Hypothalamus (tissue), 51 donors: ENCODE data around the gene H3-3A.

ENCODE experiments used
- DNase-seq, 51 donors: peaks; one replicate each; lab custom pipeline; 2025; lab: John Stamatoyannopoulos, UW

Gene H3-3A

DNA sequence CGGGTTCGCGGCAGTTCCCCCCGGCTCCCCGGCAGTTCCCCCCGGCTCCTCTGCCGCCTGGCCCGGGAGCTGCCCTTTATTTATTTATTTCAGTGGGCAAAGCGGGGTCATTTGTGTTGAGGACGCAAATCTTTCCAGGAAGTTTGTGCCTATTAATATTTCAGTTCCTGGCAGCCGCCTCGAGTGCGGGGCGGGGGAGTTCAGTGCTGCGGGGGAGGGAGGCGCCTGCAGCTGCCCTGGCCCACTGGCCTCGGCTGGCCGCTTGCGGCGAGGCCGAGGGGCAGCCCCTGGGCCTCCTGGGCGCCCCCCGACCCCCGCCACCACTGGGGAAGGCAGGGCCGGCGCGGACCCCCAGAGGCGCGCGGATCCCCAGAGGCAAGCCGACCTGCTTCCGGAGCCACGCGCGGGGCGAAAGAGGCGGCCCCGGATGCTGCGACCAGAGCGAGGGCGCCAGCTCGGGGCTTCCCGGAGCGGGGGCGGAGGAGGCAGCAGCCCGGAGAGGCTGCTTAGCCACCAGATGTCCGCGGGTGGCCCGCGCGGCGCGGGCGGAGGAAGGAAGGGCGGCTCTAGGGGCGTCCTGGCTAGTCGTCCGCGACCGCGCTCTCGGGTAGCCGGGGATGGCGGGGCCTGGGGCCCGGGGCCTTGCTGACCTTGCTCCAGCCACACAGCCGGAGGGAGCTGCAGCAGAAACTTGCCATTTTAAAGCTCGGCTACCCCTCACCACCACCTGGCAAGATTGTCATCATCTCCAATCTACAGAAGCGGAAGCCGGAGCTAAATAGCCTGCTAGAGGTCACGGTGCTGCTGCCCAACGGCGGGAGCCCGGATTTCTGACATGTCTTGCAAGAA is 48.0 kb downstream of the H3-3A start:
- peak in 43 of 51 donors; percentile 15 to 91 (median 66) for DNase-seq

DNA sequence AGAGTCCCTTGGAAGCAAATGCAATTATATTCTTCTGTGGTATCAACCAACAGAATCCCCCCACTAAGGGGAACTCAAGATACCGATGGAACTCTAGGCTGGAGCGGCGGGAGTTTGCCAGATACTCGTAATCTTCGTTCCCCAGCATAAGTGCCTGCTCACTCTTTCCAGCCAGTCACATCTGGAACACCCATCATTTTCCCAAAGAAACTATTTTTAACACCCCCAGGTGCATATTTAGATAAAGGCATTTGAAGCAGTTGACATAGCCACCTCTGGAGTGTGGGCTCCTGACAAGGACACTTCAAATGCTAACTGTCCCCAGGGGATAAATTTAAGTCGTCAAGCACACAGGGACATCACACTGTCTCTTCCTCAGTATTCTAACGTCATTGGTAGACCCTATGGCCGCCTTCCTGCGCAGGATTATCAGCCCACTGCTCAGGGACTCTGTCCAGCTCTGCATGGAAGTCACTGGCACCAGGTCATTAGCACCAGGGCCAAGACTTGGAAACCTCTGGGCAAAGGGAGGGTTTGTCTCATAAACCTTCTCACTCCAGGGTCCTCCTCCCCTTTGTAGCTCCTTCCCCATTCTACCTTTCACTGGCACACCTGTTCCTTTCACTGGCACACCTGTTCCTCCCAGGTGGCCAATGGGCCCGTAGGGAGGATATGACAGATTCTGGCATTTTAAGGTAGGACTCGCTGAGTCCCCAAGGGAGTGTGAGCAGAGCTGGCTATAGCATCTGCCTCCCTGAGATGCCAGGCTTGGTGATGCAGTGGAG is 48.8 kb downstream of the H3-3A start:
- DNase-seq = peak in 1 of 51 donors; percentile 34

GRCh38 chr1:226111883-226112261 is 49.4 kb downstream of the H3-3A start:
- peak in 14 of 51 donors; percentile 6 to 65 (median 32) for DNase-seq

DNA sequence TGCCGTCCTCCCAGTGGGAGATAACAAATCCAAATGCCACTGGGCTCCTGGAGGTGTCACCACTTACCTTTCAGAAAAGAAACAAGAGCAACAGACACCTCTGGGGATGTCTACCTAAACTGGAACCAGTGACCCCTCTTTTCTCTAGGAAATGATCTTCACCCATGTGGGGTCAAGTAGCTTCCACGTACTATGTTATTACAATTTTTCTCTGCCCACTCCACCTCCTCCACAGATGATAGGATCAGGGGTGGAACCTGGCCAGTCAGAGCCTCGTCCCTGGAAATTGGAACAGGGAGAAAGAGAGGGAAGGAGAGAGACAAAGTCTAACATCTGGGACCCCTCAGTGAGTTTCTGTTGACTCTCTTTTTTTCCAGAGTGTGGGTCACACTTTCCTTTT is 50.1 kb downstream of the H3-3A start:
- no peak for DNase-seq

DNA sequence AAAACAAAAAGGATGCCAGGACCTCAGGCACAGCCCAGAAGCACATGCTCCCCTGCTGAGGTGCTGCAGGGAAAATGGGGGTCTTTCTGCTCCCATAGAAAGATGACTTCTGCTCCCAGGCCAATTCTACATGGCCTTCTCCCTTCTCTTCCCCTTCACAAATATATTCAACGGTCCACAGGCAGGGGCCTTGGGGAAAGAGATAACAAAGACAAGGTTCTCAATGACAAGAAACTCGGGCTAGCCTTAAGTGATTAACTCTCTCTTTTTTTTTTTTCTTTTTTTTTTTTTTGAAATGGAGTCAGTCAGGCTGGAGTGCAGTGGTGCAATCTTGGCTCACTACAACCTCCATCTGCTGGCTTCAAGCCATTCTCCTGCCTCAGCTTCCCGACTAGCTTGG is 54.2 kb downstream of the H3-3A start:
- no peak for DNase-seq

DNA sequence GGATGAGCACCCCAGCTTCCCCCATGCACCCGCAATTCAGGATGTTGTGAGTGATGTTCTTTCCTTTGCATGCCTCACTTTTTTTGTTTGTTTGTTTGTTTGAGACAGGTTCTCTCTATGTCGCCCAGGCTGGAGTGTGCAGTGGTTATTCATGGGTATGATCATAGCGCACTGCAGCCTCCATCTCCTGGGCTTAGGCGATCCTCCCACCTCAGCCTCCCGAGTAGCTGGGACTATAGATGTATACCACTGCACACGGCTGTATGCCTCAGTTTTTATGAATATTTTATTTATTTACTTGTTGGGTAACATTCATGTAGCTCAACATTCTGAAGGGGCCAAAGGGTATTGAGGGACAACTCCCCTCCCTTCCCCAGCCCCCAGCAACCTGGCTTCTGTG is 54.8 kb downstream of the H3-3A start:
- no peak for DNase-seq

GRCh38 chr1:226118357-226118756 is 55.8 kb downstream of the H3-3A start:
- no peak for DNase-seq

DNA sequence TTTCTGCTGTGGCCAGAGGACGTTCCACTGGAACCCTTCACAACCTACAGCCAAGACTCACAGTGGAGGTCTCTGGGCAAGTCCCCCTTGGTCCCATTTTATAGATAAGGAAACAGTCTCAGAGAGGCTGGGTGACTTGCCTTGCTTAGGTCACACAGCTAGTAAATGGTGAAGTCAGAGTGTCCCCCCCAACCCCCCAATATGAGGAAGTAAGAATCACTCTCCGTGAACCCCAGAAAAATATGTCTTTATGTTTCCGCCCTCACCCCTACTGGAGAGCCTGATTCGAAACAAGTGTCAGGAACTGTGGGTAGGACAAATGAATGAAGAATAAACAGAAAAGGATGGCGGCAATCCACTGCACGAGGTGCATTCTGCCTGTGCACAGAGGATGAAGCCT is 56.7 kb downstream of the H3-3A start:
- DNase-seq = no peak

DNA sequence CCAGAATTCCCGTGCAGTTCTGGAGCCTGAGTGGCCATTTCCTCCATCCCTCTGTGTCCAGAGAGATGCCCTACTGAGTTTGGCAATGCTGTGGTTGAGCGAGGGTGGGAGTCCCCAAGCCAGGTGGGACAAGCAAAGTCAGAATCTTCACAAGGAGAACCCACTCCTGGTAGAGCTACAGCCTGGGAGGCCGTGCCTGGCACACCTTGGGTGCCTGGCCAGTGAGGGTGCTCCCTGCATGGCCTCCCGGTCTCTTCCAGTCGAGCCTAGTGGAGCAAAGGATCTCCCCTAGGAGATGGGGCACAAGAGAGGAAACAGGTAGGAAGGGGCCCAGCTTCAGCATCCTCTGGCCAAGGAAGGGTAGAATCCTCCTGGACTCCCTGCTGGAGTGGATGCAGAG is 57.9 kb downstream of the H3-3A start:
- DNase-seq = no peak

GRCh38 chr1:226121049-226121586 is 58.6 kb downstream of the H3-3A start:
- no peak for DNase-seq
